GM12892 (cell line): ENCODE results near the gene LSM2.

Source experiments
- POLR2A ChIP-seq: IDR thresholded peaks from 2 replicates; pipeline ENCODE4 v1.6.1; 2011; ENCODE audit warnings: low read depth, low read length, control low read depth
- POLR2AphosphoS5 ChIP-seq: IDR thresholded peaks from 2 replicates; pipeline ENCODE4 v1.6.1; 2011; ENCODE audit warnings: low read depth, low read length, control low read depth
- TAF1 ChIP-seq: IDR thresholded peaks from 2 replicates; pipeline ENCODE4 v1.6.1; 2011; ENCODE audit warnings: low read depth, mild to moderate bottlenecking, control low read depth, low read length, borderline replicate concordance

DNA sequence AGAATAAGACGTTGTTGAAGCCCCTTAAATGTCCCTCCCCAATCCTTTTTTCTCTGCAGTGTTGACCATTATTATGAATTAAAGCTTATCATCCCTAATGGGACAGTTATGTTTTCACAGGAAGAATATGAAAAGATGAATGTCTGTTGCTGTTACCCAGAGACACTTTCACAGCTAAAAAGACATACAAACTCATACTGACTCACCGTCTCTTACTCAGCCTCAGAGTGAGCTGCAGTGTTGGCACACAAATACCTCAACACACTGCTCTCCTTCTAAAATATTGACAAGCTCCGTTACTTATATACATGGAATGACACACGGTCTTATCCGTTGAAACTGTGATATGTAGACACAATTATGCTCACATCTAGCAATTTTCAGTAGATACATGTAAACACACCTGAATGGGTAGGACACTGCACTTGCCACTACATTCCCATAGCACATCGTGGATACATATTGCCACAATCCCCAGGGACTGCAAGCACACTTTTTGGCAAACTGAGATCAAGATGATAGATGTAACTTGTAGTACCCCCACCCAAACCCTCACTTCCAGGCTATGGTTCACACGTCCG lies 53.9 kb downstream of the LSM2 start:
- no peak for TF ChIP-seq TAF1
- TF ChIP-seq POLR2AphosphoS5, result no peak
- no peak for TF ChIP-seq POLR2A
